GM12891 (cell line): Measurements from ENCODE around the gene PPP2R2D.

ENCODE experiments used
- DNase-seq: peaks from one replicate; pipeline ENCODE4 v3.0.0; 2011; ENCODE audit warnings: low spot score; ENCODE audit not compliant: insufficient read length
- FAIRE-seq: peaks from 2 replicates; lab custom pipeline; 2011; peaks lifted over from hg19 to GRCh38; lab: Jason Lieb, UNC
- PAX5 ChIP-seq: IDR thresholded peaks from 2 replicates; pipeline ENCODE4 v1.6.1; 2011; ENCODE audit warnings: low read length, moderate library complexity, mild to moderate bottlenecking; ENCODE audit not compliant: insufficient read depth, severe bottlenecking
- POLR2A ChIP-seq: IDR thresholded peaks from 2 replicates; pipeline ENCODE4 v1.6.1; 2011; ENCODE audit warnings: low read depth, low read length, control low read depth
- POLR2AphosphoS5 ChIP-seq: IDR thresholded peaks from 2 replicates; pipeline ENCODE4 v1.6.1; 2011; ENCODE audit warnings: low read depth, low read length, control low read depth
- POU2F2 ChIP-seq: IDR thresholded peaks from 2 replicates; pipeline ENCODE4 v1.6.1; 2011; ENCODE audit warnings: low read depth, mild to moderate bottlenecking, control low read depth, low read length, moderate library complexity
- SPI1 ChIP-seq: IDR thresholded peaks from 2 replicates; pipeline ENCODE4 v1.6.1; 2011; ENCODE audit warnings: low read depth, low read length, control low read depth
- TAF1 ChIP-seq: IDR thresholded peaks from 2 replicates; pipeline ENCODE4 v1.6.1; 2011; ENCODE audit warnings: low read depth, low read length, control low read depth

Gene PPP2R2D

DNA sequence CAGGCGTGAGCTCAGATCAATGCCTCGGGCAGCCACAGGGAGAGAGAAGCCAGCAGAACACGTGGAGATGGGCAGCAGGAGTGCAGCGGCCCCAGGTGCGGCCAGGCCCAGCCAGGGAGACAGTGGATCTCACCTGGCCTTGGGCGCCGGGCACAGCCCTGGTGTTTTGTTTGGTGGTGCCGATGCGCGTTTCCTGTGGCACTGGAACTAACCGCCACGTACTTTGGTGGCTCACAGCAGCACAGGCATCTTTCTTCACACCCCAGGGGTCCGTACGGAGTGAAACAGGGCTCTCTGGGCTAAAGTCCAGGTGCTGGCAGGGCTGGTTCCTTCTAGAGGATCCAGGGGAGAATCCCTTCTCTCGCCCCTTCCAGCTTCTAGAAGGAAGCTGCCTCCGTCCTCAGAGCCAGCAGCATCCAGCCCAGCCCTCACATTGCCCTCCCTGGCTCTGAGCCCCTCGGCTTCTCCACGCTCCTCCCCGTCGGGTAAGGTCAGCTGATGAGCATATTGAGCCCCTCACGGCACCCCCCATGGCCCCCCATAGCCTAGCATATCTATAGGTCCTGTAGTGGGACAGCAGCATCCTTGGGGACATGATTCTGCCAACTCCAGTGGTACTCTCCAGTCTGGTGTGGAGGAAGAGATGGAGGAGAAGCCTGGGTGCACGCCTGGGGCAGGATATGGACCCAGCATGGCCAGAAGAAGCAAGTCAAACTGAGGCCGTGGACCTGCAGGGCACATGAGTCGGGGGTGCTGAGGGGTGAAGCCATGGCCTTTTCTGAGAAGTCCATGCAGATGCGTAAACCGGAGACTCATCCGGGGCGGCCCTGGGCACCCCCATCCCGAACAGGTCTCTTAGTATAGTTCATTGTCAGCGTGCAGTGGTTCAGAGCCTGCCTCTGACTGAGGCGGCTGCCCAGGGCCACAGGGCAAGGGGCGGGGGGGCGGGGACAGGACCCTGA, 43.4 kb upstream of the PPP2R2D start:
- no peak for FAIRE-seq
- TF ChIP-seq POLR2AphosphoS5 (no peak), PAX5 (no peak), SPI1 (no peak), POLR2A (no peak), POU2F2 (no peak)

DNA sequence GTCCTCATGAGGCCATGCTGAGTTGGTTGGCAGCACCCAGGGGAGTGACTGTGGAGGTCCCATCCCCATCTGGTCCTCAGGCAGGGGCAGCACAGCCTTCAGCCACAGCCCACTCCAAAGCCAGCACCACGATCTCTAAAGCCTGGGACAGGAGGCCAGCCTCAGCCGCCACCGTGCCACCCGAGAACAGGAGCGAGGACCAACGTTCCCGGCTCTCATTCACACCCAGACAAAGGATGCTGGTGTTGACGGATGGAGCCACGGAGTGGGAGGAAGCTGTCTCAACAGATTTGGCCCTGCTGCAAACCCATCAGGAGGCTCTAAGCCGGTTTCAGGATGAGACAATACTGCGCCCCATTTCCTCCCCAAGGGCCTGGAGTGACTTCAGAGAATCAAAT, 42.7 kb upstream of the PPP2R2D start:
- FAIRE-seq (no peak), DNase-seq (no peak)
- TF ChIP-seq SPI1 (no peak), POLR2AphosphoS5 (no peak), PAX5 (no peak), POLR2A (no peak), TAF1 (no peak), POU2F2 (no peak)

More for the DNA sequence above, 43.4 kb upstream of the PPP2R2D start:
- no peak for DNase-seq

- no peak for TF ChIP-seq SPI1
- TF ChIP-seq POLR2AphosphoS5: no peak
- no peak for TF ChIP-seq POU2F2
- no peak for TF ChIP-seq PAX5
- TF ChIP-seq POLR2A: no peak
- TF ChIP-seq TAF1: no peak
- FAIRE-seq: no peak
Measured at GRCh38 chr10:131858583-131859340, 42.0 kb upstream of the PPP2R2D start.

GRCh38 chr10:131859341-131860020, 41.3 kb upstream of the PPP2R2D start:
- FAIRE-seq (no peak), DNase-seq (no peak)
- TF ChIP-seq SPI1: no peak
- no peak for TF ChIP-seq TAF1
- TF ChIP-seq POLR2A: no peak
- no peak for TF ChIP-seq POLR2AphosphoS5
- no peak for TF ChIP-seq PAX5
- TF ChIP-seq POU2F2: no peak

More at GRCh38 chr10:131858583-131859340, 42.0 kb upstream of the PPP2R2D start:
- no peak for DNase-seq

DNA sequence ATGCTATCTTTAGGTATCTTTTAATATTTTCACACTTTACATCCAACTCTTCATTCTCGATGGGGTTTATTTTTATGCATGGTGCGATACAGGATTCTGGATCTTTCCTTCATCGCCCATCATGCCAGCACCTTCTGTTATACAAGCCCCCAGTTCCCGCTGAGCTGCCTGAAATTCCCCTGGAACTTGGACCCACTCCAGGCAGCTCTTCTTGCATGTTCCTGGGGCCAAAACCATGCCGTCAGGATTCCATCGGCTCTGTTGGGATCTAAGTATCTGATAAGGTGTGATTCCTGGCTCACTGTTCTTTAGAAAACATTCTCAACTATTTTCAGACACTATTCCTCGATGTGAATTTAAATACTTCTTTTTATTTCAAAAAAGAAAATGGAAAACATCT, 40.5 kb upstream of the PPP2R2D start:
- FAIRE-seq: no peak
- DNase-seq: no peak
- TF ChIP-seq POLR2AphosphoS5 (no peak), POLR2A (no peak), TAF1 (no peak), PAX5 (no peak), POU2F2 (no peak), SPI1 (no peak)

DNA sequence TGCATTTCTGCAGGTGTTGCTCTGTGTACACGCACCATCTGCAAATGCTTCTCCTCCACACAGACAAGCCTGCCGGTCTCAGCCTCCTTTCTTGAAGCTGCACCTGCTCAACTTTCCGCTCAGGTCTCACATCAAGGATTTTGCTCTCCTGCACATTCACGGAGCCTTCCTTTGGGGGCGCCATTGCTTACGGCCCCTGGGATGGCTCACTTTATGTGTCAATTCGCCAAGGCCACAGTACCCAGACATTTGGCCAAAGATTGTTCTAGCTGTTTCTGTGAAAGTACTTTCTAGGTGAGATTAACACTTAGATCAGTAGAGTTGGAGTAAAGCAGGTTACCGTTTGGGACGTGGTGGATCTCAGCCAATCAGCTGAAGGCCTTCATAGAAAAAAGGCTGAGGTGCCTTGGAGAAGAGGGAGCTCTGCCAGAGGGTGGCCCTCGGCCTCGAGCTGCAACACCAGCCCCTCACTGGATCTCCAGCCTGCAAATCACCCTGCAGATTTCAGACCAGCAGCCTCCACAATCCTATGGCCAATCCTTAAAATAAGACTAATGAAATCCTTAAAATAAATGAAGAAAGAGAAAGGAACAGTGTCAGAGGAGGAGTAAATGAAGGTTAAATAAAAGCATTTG, 39.9 kb upstream of the PPP2R2D start:
- TF ChIP-seq POLR2AphosphoS5 (no peak), SPI1 (no peak), POLR2A (no peak), TAF1 (no peak), PAX5 (no peak), POU2F2 (no peak)
- FAIRE-seq (no peak), DNase-seq (no peak)

- FAIRE-seq: no peak
- TF ChIP-seq POU2F2 (no peak), TAF1 (no peak), POLR2AphosphoS5 (no peak), SPI1 (no peak), POLR2A (no peak), PAX5 (no peak)
- DNase-seq: no peak
Measured at GRCh38 chr10:131862548-131862947, 38.3 kb upstream of the PPP2R2D start.

DNA sequence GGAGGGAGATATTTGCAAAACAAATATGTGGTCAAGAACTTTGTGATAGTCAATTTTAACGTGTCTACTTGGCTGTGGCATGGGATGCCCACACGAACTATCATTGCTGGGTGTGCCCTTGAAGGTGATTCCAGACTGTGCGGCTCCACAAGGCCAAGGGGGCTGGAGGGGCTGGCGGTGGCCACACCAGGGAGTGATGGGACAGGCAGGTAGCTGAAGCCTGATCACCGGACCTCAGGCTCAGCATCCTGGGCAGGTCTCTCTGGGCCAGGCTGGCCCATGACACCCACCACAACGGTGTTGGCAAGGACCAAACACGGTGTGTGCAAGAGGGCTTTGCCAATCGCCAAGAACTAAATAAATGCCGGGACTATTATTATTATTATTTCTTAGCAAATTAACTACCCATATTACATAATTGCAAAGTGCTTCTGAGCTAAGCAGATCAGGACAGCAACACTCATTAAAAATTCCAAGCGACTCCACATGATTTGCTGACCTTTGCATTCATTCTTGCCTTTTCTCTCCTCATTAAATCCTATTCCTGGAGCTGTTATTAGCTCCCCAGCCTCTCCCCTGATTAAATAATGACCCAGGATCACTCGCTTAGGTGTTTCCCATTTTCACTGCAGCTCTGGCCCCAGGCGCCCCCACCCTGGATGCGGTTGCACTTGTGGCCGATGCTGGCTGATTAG, 35.4 kb upstream of the PPP2R2D start:
- DNase-seq (no peak), FAIRE-seq (no peak)
- TF ChIP-seq POLR2AphosphoS5 (no peak), POLR2A (no peak), PAX5 (no peak), SPI1 (no peak), POU2F2 (no peak), TAF1 (no peak)

DNA sequence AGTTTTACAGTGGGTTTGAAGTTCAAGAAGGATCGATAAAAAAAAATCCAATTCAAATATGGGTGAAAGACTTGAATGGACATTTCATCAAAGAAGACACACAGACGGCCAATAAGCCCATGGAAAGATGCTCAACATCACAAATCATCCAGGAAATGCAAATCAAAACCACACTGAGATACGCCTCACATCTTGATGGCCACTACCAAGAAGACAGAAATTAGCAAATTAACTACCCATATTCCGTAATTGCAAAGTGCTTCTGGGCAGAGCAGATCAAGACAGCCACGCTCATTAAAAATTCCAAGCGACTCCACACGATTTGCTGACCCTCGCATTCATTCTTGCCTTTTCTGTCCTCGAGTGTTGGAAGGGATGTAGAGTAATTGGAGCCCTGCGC, 34.1 kb upstream of the PPP2R2D start:
- DNase-seq (no peak), FAIRE-seq (no peak)

More for the DNA sequence above, 34.1 kb upstream of the PPP2R2D start:
- no peak for TF ChIP-seq PAX5
- no peak for TF ChIP-seq POLR2AphosphoS5
- no peak for TF ChIP-seq POU2F2
- no peak for TF ChIP-seq SPI1
- no peak for TF ChIP-seq POLR2A
- TF ChIP-seq TAF1: no peak
